ENCODE measurements around the gene NDE1. TPM values are rescaled to one million over a fixed set of nuclear protein-coding genes. Genes with fewer than 3 reads are reported as not detected.

The NDE1 gene
- total RNA-seq, 4 donors from 2014 or later, result 22.4 to 40.6 (median 31.4) TPM

GRCh38 chr16:15621456-15621855, 28.6 kb upstream of the NDE1 start:
- 87 to 94% methylated on average over 4 of the region's 4 CpGs for WGBS, 2 donors

GRCh38 chr16:15621889-15622288, 28.2 kb upstream of the NDE1 start:
- TF ChIP-seq CTCF (IDR thresholded peaks at IDR 0.05) (no peak), POLR2A (IDR thresholded peaks at IDR 0.05) (no peak)
- H3K9me3 ChIP-seq, result no peaks in the 10 kb centered on the region
- WGBS, 2 donors, result 91 to 96% methylated on average over 8 of the region's 8 CpGs
- no peak for DNase-seq
- no peak overlapping the region for H3K4me3 ChIP-seq
- peaks cover 9 to 100% (median 57%) of the 10 kb centered on the region in 3 donors for H3K36me3 ChIP-seq
- H3K27me3 ChIP-seq, result no peaks in the 10 kb centered on the region
- no peak overlapping the region for H3K27ac ChIP-seq
- no peaks in the 10 kb centered on the region for H3K4me1 ChIP-seq
- intact Hi-C loops (cut with DNase I), result no loop called here

More at GRCh38 chr16:15621456-15621855, 28.6 kb upstream of the NDE1 start:
- H3K27me3 ChIP-seq, result no peaks in the 10 kb centered on the region
- no peaks in the 10 kb centered on the region for H3K9me3 ChIP-seq
- H3K27ac ChIP-seq, result no peak overlapping the region
- H3K4me1 ChIP-seq, result no peaks in the 10 kb centered on the region
- no peak for TF ChIP-seq POLR2A (IDR thresholded peaks at IDR 0.05)
- no peak for TF ChIP-seq CTCF (IDR thresholded peaks at IDR 0.05)
- no peak for DNase-seq
- intact Hi-C loops (cut with DNase I), result no loop called here
- peaks cover 9 to 100% (median 61%) of the 10 kb centered on the region in 3 donors for H3K36me3 ChIP-seq
- no peak overlapping the region for H3K4me3 ChIP-seq

- TF ChIP-seq CTCF (IDR thresholded peaks at IDR 0.05), result no peak
- TF ChIP-seq POLR2A (IDR thresholded peaks at IDR 0.05), result no peak
- Histone ChIP-seq H3K27me3 (no peaks in the 10 kb centered on the region), H3K4me3 (no peak overlapping the region), H3K36me3 (peaks cover 8 to 100% (median 38%) of the 10 kb centered on the region in 3 donors), H3K4me1 (no peaks in the 10 kb centered on the region), H3K27ac (no peak overlapping the region), H3K9me3 (no peaks in the 10 kb centered on the region)
- intact Hi-C loops (cut with DNase I), result no loop called here
- no peak for DNase-seq
- WGBS, 2 donors, result 79 to 95% methylated on average over 2 of the region's 2 CpGs
Measured at GRCh38 chr16:15631730-15632409, 18.2 kb upstream of the NDE1 start.

GRCh38 chr16:15635926-15636325, 14.1 kb upstream of the NDE1 start:
- no peak for DNase-seq
- Histone ChIP-seq H3K27me3 (no peaks in the 10 kb centered on the region), H3K36me3 (peaks cover 12 to 89% (median 51%) of the 10 kb centered on the region in 3 donors), H3K4me3 (no peak overlapping the region), H3K9me3 (no peaks in the 10 kb centered on the region), H3K27ac (no peak overlapping the region), H3K4me1 (peaks cover 0 to 8% (median under 1%) of the 10 kb centered on the region in 3 donors)
- 87 to 92% methylated on average over 9 of the region's 9 CpGs for WGBS, 2 donors
- TF ChIP-seq CTCF (IDR thresholded peaks at IDR 0.05) (no peak), POLR2A (IDR thresholded peaks at IDR 0.05) (no peak)
- intact Hi-C loops (cut with DNase I), result no loop called here

GRCh38 chr16:15636392-15636873, 13.6 kb upstream of the NDE1 start:
- no peaks in the 10 kb centered on the region for H3K27me3 ChIP-seq
- intact Hi-C loops (cut with DNase I), result no loop called here
- peaks cover 12 to 84% (median 46%) of the 10 kb centered on the region in 3 donors for H3K36me3 ChIP-seq
- no peak overlapping the region for H3K27ac ChIP-seq
- no peak overlapping the region for H3K4me3 ChIP-seq
- no peak for TF ChIP-seq POLR2A (IDR thresholded peaks at IDR 0.05)
- no peak for TF ChIP-seq CTCF (IDR thresholded peaks at IDR 0.05)
- no peaks in the 10 kb centered on the region for H3K9me3 ChIP-seq
- no peak for DNase-seq
- H3K4me1 ChIP-seq, result peaks cover under 1 to 13% (median 5%) of the 10 kb centered on the region in 3 donors
